Gastrocnemius medialis (tissue), 4 donors: ENCODE measurements around the gene CCL4L2. TPM values are rescaled to one million over a fixed set of nuclear protein-coding genes. Genes with fewer than 3 reads are reported as not detected.

Experiments used
- total RNA-seq, 4 donors: library from RNA; depleted of rRNA; stranded (reverse); fragments of >200 nt; gene quantifications; one replicate each; pipeline versions ENCODE4 v1.1.0 to v1.2.3, GENCODE V29; 2016

The CCL4L2 gene
- total RNA-seq, 4 donors from 2014 or later: not detected

Other genes with a start within 250 kb of the CCL4L2 start
- under 1 TPM in 1 of 4 donors, not detected in 3; 0.33 TPM for gene CCL16, start 229.6 kb upstream of the CCL4L2 start, total RNA-seq
- 10 to 100 TPM in 2 of 4 donors, 1 to 10 TPM in 2; 4.9 to 25.9 (median 12.1) TPM for gene CCL14, start 224.3 kb upstream of the CCL4L2 start, total RNA-seq
- gene CCL15, start 209.5 kb upstream of the CCL4L2 start, total RNA-seq: not detected
- gene CCL23, start 193.1 kb upstream of the CCL4L2 start, total RNA-seq: not detected
- gene CCL18, start 146.8 kb upstream of the CCL4L2 start, total RNA-seq: 1 to 10 TPM in 1 of 4 donors, under 1 TPM in 1, not detected in 2; 0.71 to 4.1 TPM
- 1 to 10 TPM in 1 of 4 donors, under 1 TPM in 1, not detected in 2; 0.68 to 1.7 TPM for gene CCL3, start 120.9 kb upstream of the CCL4L2 start, total RNA-seq
- gene CCL4, start 107.2 kb upstream of the CCL4L2 start, total RNA-seq: under 1 TPM in 2 of 4 donors, not detected in 2; 0.42 to 0.49 TPM
- 1 to 10 TPM in 1 of 4 donors, under 1 TPM in 1, not detected in 2; 0.98 to 4.8 TPM for gene TBC1D3B, start 34.4 kb upstream of the CCL4L2 start, total RNA-seq
- gene CCL3L1, start 14.3 kb upstream of the CCL4L2 start, total RNA-seq: not detected
- gene TBC1D3I, start 53.5 kb downstream of the CCL4L2 start, total RNA-seq: under 1 TPM in 1 of 4 donors, not detected in 3; 0.25 TPM
- gene TBC1D3G, start 112.8 kb downstream of the CCL4L2 start, total RNA-seq: 1 to 10 TPM in 1 of 4 donors, not detected in 3; 1.8 TPM
- gene TBC1D3H, start 177.4 kb downstream of the CCL4L2 start, total RNA-seq: not detected